Progenitor cell of endocrine pancreas (in vitro differentiated cells): Measurements from ENCODE around the gene INSYN1. TPM values are rescaled to one million over a fixed set of nuclear protein-coding genes. Genes with fewer than 3 reads are reported as not detected.
A peak's percentile ranks its signal among the peaks of the same experiment; 100 is the strongest.

Experiments
- DNase-seq: peaks from one replicate; pipeline ENCODE4 v3.0.0; 2021; ENCODE audit warnings: low spot score; ENCODE audit not compliant: unreplicated experiment
- H3K27ac Mint-ChIP-seq: 2 replicates; pipeline ENCODE4 v1.8.0; 2021; ENCODE audit warnings: mild to moderate bottlenecking, moderate library complexity, mixed read lengths
- H3K27me3 Mint-ChIP-seq: 2 replicates; pipeline ENCODE4 v1.8.0; 2021; ENCODE audit warnings: mixed read lengths
- H3K36me3 Mint-ChIP-seq: 2 replicates; pipeline ENCODE4 v1.8.0; 2022; ENCODE audit warnings: mixed read lengths; ENCODE audit not compliant: insufficient read depth
- H3K4me1 Mint-ChIP-seq: 2 replicates; pipeline ENCODE4 v1.8.0; 2021; ENCODE audit warnings: low read depth, mixed read lengths
- H3K4me3 Mint-ChIP-seq: 2 replicates; pipeline ENCODE4 v1.8.0; 2021; ENCODE audit warnings: low read depth, mild to moderate bottlenecking, moderate library complexity, mixed read lengths
- H3K9me3 Mint-ChIP-seq: 2 replicates; pipeline ENCODE4 v1.8.0; 2021; ENCODE audit warnings: low read depth, mixed read lengths
- CTCF ChIP-seq: fragments of 200-600 bp; sonication (generic); IDR thresholded peaks from one replicate; pipeline ENCODE4 v1.5.0; 2021; ENCODE audit warnings: antibody characterized with exemption, mild to moderate bottlenecking; ENCODE audit not compliant: unreplicated experiment
- total RNA-seq: library from RNA; stranded (reverse); gene quantifications from 2 replicates; pipeline ENCODE4 v1.2.1, GENCODE V29; 2021

Gene INSYN1
- total RNA-seq, 1 donor from 2014 or later: 3.7 TPM

DNA sequence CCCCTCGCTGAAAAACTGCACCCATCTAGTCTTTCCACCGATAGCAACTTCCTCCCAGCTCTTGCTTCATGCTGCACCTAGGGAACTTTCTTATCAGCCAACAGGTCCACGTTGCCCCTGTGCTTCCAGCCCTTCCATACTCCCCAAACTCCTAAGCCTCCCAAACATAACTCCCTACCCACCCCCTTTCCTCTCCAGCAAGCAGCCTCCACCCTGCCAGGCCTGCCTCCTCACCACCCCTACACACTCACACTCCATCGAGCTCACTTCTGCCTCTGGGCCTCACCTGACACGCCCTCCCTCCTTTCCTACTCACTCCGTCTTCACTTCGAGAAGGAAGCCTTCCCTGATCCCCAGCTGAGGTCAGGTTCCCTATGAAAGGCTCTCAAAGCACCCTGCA lies 8.1 kb downstream of the INSYN1 start:
- Mint-ChIP-seq H3K4me1 (peaks cover 11% of the 10 kb centered on the region), H3K4me3 (no peak overlapping the region), H3K27me3 (peaks cover 52% of the 10 kb centered on the region), H3K27ac (no peak overlapping the region), H3K9me3 (no peaks in the 10 kb centered on the region), H3K36me3 (no peaks in the 10 kb centered on the region)
- no peak for TF ChIP-seq CTCF
- no peak for DNase-seq

DNA sequence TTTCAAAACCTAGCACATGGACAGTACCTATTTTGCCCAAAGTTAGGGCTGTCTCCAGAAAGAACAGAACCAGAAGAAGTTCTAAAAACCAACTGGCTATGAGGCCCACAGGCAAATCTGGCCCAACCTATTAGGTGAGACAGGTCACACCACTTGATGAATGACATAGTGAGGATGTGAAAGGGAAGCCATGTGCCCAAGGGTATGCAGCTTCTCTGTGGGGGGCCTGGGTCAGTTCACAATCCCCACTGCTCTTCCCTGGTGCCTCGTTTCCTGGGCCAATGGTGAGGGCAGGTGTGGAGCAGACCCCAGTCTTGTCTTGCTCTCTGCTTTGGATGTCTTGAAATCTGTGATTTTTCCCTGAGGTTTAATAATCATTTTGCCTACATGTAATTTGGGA lies 8.9 kb downstream of the INSYN1 start:
- Mint-ChIP-seq H3K4me1 (peaks cover 11% of the 10 kb centered on the region), H3K4me3 (no peak overlapping the region), H3K9me3 (no peaks in the 10 kb centered on the region), H3K27me3 (peaks cover 44% of the 10 kb centered on the region), H3K36me3 (no peaks in the 10 kb centered on the region), H3K27ac (no peak overlapping the region)
- no peak for TF ChIP-seq CTCF
- no peak for DNase-seq

DNA sequence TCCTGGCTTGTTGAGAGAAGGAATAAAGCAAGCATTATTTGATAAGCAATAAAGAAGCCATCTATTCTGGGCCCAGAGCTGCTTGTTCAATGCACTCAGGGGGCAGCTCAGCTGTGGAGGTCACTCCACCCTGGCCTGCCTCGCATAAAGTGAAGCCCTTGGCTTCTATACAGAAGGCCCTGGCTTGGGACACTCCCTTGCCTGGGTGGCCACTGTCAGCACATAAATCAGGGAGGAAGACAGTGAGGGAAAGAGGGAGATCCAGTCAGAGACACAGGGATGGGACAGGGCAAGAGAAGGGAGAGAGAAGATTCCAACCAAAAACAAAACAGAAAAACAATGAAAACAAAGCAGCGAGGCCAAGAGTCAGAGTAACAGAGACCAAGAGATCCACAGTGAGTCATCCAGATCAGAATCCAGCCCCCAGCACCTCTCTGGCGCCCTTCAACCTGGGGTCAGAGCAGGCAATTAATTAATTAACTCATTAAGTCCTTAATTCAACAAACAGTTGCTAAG lies 11.8 kb downstream of the INSYN1 start:
- no peak for TF ChIP-seq CTCF
- Mint-ChIP-seq H3K9me3 (no peaks in the 10 kb centered on the region), H3K4me1 (peaks cover 11% of the 10 kb centered on the region), H3K4me3 (no peak overlapping the region), H3K27me3 (peaks cover 15% of the 10 kb centered on the region), H3K36me3 (no peaks in the 10 kb centered on the region), H3K27ac (peak overlapping the region; percentile 1)
- no peak for DNase-seq

DNA sequence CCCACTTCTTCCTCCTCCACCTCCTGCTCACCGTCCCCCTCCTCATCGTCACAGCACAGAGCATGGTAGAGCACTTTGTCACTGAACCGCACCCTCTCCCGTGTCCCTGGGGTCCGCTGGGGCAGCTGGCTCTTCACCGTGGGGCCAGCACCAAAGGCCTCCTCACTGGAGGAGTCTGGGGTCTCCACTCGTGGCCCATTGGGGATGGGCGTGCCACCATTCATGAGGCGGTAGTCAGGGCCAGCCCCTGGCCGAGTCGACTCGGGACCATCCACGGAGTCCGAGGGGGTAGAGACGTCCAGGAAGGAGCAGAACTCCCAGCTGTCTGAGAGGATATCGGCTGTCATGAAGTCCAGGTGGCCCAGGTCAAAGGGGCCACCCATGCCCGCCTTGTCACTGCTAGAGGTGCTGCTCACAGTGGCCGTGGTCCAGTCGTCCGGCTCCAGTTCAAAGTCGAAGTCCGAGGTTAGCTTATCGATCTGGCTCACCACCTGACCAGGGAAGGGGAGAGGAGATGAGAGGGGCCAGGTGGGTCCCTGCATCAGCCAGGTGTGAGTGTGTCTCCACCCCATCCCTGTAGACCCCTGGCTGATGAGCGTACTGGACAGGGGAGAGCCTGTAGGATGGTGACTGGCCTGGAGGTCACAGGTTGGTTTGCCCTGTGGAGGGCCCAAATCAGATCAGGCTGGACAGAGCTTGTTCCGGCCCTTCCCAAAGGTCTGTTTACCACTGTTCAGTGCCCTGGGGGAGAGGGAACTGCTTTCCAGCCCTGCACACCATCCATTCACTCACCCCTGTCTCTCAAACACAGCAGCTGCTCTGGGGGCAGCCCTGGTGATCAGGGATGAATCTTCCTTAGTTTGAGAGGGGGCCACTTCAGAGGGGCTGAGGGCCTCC lies 12.8 kb downstream of the INSYN1 start:
- Mint-ChIP-seq H3K27me3 (peaks cover 9% of the 10 kb centered on the region), H3K36me3 (no peaks in the 10 kb centered on the region), H3K27ac (no peak overlapping the region), H3K4me1 (peaks cover 11% of the 10 kb centered on the region), H3K4me3 (no peak overlapping the region), H3K9me3 (no peaks in the 10 kb centered on the region)
- no peak for DNase-seq
- TF ChIP-seq CTCF: no peak

GRCh38 chr15:73737535-73737934 lies 15.6 kb downstream of the INSYN1 start:
- no peak for TF ChIP-seq CTCF
- peaks cover 4% of the 10 kb centered on the region for H3K27me3 Mint-ChIP-seq
- H3K36me3 Mint-ChIP-seq: no peaks in the 10 kb centered on the region
- peaks cover 9% of the 10 kb centered on the region for H3K4me1 Mint-ChIP-seq
- no peak overlapping the region for H3K27ac Mint-ChIP-seq
- no peak for DNase-seq
- no peaks in the 10 kb centered on the region for H3K9me3 Mint-ChIP-seq
- H3K4me3 Mint-ChIP-seq: no peak overlapping the region
